Pancreas (tissue), 10 donors: Measurements from ENCODE around the gene MTMR8. TPM values are rescaled to one million over a fixed set of nuclear protein-coding genes. Genes with fewer than 3 reads are reported as not detected.
"Not testable (repeated sequence)": the region's sequence is repeated elsewhere in the genome, so short reads cannot be mapped to it uniquely, and the experiment has no call there.

Source experiments
- ATAC-seq, 4 donors: fragments of 200-7000 bp; cut with Tn5 transposase; one replicate each; pipeline versions ENCODE4 v1.8.0 to v1.9.1; 2020; ENCODE audit warnings: mild to moderate bottlenecking in 4 of 4, moderate library complexity in 4 of 4
- DNase-seq, 6 donors: peaks; one replicate each; pipeline ENCODE4 v3.0.0-alpha.2; 2020
- FAIRE-seq: peaks from 2 replicates; lab custom pipeline; 2012; peaks lifted over from hg19 to GRCh38; lab: Jason Lieb, UNC
- H3K27ac ChIP-seq, 4 donors: fragments of 200-600 bp; sonication (generic); 1 replicate in 3 of 4; 2 replicates in 1 of 4; pipeline versions ENCODE4 v1.5.0 to v1.8.0; 2020
- H3K27me3 ChIP-seq, 4 donors: fragments of 200-600 bp; one replicate each; pipeline ENCODE4 v1.8.0; 2021
- H3K36me3 ChIP-seq, 3 donors: fragments of 200-600 bp; sonication (generic) in 1 of 3; one replicate each; pipeline versions ENCODE4 v1.5.0 to v1.8.0; 2020 to 2021
- H3K4me1 ChIP-seq, 3 donors: fragments of 200-600 bp; one replicate each; pipeline ENCODE4 v1.8.0; 2021
- H3K4me3 ChIP-seq, 4 donors: fragments of 200-600 bp; sonication (generic) in 2 of 4; one replicate each; pipeline versions ENCODE4 v1.5.0 to v1.8.0; 2020 to 2021
- H3K9me3 ChIP-seq, 4 donors: fragments of 200-600 bp; one replicate each; pipeline ENCODE4 v1.8.0; 2021
- WGBS, 2 donors: extraction: QIAGEN DNeasy Blood & Tissue Kit; methylation state at CpG; one replicate each; pipeline ENCODE4 v1.1.7; 2013; 5-methylcytosine and 5-hydroxymethylcytosine counted together
- intact Hi-C, 3 donors: fragments of 100-400 bp; cut with DNase I; formaldehyde crosslinking; loops; one replicate each; pipeline versions ENCODE4 v1.11.1 to v1.14.2; 2022
- polyA plus RNA-seq, 2 donors: library from polyadenylated mRNA; stranded (reverse); fragments of 200-250 nt; gene quantifications; one replicate each; pipeline ENCODE4 v1.2.3, GENCODE V29; 2013
- total RNA-seq, 6 donors: library from RNA; stranded (reverse); fragmentation: NEBNext Ultra II Directional in 4 of 6; extraction: Animal tissue kit (Norgen Biotek cat#: 25700) in 4 of 6; gene quantifications; one replicate each; pipeline versions ENCODE4 v1.2.1 to v1.2.4, GENCODE V29; 2021 to 2023
- TF ChIP-seq, protein P1 (sequence below), 4 donors: fragments of 200-600 bp; sonication (generic) in 3 of 4; IDR thresholded peaks; one replicate each; pipeline versions ENCODE4 v1.5.0 to v1.8.0; 2021; ENCODE audit warnings: antibody characterized with exemption in 4 of 4
- donor health status: healthy with polysubstance abuse.
- donor health status: DM: no; HTN: no; CAD: no; lungs with moderate emphysema.
- donor health status: DM: no; HTN: no; CAD: no.
- donor health status: control.
- donor health status: control.
- donor health status: Bipolar disorder and iron deficiency.
- donor health status: DM: yes; HTN: yes; CAD: no.
- donor health status: DM: no; HTN: no; CAD: no.
- donor health status: DM: no; HTN: no; CAD: no.
- donor health status: DM: yes; HTN: yes; CAD: no.

MTMR8 gene
- total and polyA plus RNA-seq, 8 donors, result 0.35 to 1.7 (median 1.2) TPM

DNA sequence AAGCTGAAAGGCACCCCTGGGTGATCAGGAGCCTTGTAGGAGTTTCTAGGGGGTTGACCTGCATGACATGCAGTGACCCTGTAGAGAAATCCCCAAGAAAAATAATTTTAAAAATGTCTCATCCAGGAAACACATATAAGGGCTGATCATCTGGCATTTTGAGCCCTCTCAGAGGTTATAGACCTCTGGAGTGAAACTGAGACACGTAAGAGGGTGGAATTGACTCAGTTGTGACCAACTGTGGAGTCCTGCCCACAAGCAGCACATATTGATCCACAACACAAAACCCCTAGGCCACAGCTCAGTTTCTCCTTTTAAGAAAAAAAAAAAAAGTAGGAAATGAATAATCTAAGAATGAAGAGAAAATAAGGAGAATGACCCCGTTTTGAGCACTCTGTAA, 32.5 kb upstream of the MTMR8 start:
- 22 to 38% methylated on average over 2 of the region's 2 CpGs for WGBS, 2 donors
- intact Hi-C loops, result no loop called here
- no peak for FAIRE-seq
- H3K4me1 ChIP-seq, result no peaks in the 10 kb centered on the region
- no peaks in the 10 kb centered on the region for H3K36me3 ChIP-seq
- ATAC-seq, result no peak
- H3K9me3 ChIP-seq, result no peaks in the 10 kb centered on the region
- no peak overlapping the region for H3K27ac ChIP-seq
- H3K27me3 ChIP-seq, result no peaks in the 10 kb centered on the region
- H3K4me3 ChIP-seq, result no peak overlapping the region
- no peak for DNase-seq
- TF ChIP-seq, protein P1, sequence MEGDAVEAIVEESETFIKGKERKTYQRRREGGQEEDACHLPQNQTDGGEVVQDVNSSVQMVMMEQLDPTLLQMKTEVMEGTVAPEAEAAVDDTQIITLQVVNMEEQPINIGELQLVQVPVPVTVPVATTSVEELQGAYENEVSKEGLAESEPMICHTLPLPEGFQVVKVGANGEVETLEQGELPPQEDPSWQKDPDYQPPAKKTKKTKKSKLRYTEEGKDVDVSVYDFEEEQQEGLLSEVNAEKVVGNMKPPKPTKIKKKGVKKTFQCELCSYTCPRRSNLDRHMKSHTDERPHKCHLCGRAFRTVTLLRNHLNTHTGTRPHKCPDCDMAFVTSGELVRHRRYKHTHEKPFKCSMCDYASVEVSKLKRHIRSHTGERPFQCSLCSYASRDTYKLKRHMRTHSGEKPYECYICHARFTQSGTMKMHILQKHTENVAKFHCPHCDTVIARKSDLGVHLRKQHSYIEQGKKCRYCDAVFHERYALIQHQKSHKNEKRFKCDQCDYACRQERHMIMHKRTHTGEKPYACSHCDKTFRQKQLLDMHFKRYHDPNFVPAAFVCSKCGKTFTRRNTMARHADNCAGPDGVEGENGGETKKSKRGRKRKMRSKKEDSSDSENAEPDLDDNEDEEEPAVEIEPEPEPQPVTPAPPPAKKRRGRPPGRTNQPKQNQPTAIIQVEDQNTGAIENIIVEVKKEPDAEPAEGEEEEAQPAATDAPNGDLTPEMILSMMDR (IDR thresholded peaks at IDR 0.05), result no peak

DNA sequence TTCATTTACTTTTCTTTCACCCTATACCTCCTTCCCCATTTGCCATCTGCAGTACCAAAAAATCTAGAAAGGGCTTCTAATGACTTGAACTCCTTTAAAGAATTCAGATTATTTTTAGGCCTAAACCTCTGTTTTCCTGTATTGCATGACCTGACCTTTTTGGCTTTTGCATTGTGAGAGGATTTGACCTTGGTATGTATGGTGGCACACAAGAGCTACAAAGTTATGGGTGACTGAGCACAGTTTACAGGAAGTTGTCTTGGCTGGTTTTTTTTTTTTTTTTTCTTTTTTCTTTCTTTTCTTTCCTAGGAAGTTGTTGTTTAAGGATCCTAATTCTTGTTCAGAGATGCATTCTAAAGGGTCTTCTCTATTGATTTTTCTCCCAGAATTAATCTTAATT, 32.0 kb upstream of the MTMR8 start:
- DNase-seq (no peak), FAIRE-seq (peak; percentile 54), ATAC-seq (no peak)
- Histone ChIP-seq H3K4me3 (no peak overlapping the region), H3K27ac (no peak overlapping the region), H3K9me3 (no peaks in the 10 kb centered on the region), H3K36me3 (no peaks in the 10 kb centered on the region), H3K27me3 (no peaks in the 10 kb centered on the region), H3K4me1 (no peaks in the 10 kb centered on the region)
- intact Hi-C loops, result no loop called here
- TF ChIP-seq, protein P1 (IDR thresholded peaks at IDR 0.05), result no peak

DNA sequence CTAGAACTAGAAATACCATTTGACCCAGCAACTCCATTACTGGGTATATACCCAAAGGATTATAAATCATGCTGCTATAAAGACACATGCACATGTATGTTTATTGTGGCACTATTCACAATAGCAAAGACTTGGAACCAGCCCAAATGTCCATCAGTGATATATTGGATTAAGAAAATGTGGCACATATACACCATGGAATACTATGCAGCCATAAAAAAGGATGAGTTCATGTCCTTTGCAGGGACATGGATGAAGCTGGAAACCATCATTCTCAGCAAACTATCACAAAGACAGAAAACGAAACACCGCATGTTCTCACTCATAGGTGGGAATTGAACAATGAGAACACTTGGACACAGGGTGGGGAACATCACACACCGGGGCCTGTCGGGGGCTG, 14.5 kb upstream of the MTMR8 start:
- DNase-seq, H3K9me3 ChIP-seq, H3K4me3 ChIP-seq, H3K36me3 ChIP-seq, ATAC-seq, H3K27ac ChIP-seq, FAIRE-seq, intact Hi-C loops, H3K4me1 ChIP-seq, H3K27me3 ChIP-seq: not testable (repeated sequence)
- WGBS, 2 donors, result 77 to 86% methylated on average over 4 of the region's 4 CpGs

DNA sequence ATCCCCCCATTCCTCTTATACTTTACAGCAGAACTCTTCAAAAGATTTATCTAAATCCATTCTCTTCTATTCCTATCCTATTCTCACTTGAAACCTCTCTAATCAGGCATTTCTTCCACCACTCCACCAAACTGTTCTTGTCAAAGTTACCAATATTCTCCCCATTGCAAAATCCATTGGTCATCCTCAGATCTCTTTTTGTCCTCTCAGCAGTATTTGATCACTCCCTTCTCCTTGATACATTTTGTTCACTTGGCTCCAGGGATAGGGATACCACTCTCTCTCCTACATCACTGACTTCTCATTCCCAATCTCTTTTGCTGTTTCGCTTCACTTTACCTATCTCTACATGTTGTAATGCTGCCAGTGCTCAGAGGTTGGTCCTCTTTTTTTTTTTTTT, 2.8 kb upstream of the MTMR8 start:
- ATAC-seq (no peak), DNase-seq (no peak), FAIRE-seq (no peak)
- Histone ChIP-seq H3K4me3 (no peak overlapping the region), H3K27me3 (no peaks in the 10 kb centered on the region), H3K9me3 (no peaks in the 10 kb centered on the region), H3K4me1 (no peaks in the 10 kb centered on the region), H3K36me3 (no peaks in the 10 kb centered on the region), H3K27ac (no peak overlapping the region)
- intact Hi-C loops, result no loop called here
- WGBS, 2 donors, result 69 to 83% methylated on average over 1 of the region's 1 CpG
- TF ChIP-seq, protein P1 (IDR thresholded peaks at IDR 0.05), result no peak

DNA sequence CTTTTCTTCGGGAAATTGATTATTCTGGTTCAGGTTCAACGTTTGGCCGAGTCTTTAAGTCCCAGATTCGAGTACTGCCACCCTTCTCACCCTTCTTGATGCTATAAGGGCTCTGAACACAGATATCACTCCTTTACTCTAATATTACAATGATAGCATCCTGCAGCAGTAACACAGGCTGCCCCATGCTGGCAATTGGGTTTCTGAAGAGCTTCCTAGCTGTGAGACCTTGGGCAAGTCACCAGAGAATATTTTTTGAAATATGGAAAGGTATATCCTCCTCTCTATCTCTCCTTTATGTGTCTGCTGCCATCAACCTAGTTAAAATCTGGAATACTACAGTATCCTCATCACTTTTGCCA, 297 bp upstream of the MTMR8 start:
- no peaks in the 10 kb centered on the region for H3K9me3 ChIP-seq
- DNase-seq (no peak), ATAC-seq (peak in 2 of 4 donors; percentile 23), FAIRE-seq (no peak)
- intact Hi-C loops, result no loop called here
- no peaks in the 10 kb centered on the region for H3K36me3 ChIP-seq
- no peak overlapping the region for H3K27ac ChIP-seq
- 0 to 10% methylated on average over 4 of the region's 4 CpGs for WGBS, 2 donors
- peak overlapping the region in 3 of 4 donors; percentile 40 to 49 (median 41) for H3K4me3 ChIP-seq
- TF ChIP-seq, protein P1 (IDR thresholded peaks at IDR 0.05), result no peak
- H3K4me1 ChIP-seq, result no peaks in the 10 kb centered on the region
- H3K27me3 ChIP-seq, result peaks cover 0 to 6% (median 0%) of the 10 kb centered on the region in 4 donors
